Common myeloid progenitor, CD34-positive (primary cell): ENCODE results near the gene KCNB1.

Source experiments
- CTCF ChIA-PET: fragments of 350-600 bp; sonication (Branson Sonifier 250); formaldehyde crosslinking; loops from one replicate; lab custom pipeline; 2021; ENCODE audit warnings: antibody characterized with exemption; lab: Charles Lee
- POLR2A ChIA-PET: fragments of 350-600 bp; sonication (Branson Sonifier 250); formaldehyde crosslinking; loops from one replicate; lab custom pipeline; 2021; ENCODE audit warnings: antibody characterized with exemption; lab: Charles Lee
- DNase-seq, 3 donors: peaks; one replicate each; pipeline versions ENCODE4 v3.0.0 to v3.0.0-alpha.2; 2013
- H3K27ac ChIP-seq, 2 experiments: 1 replicate in 1 of 2; 2 replicates in 1 of 2; pipeline ENCODE4 v1.7.0; 2013; ENCODE audit warnings: inconsistent platforms in 2 of 2, low read length in 2 of 2, mild to moderate bottlenecking in 2 of 2, low read depth in 1 of 2, moderate library complexity in 1 of 2; ENCODE audit not compliant: severe bottlenecking in 2 of 2, insufficient read depth in 1 of 2, poor library complexity in 1 of 2
- H3K27me3 ChIP-seq, 5 experiments: replicated peaks in 2 of 5; 1 replicate in 3 of 5; 2 replicates in 2 of 5; pipeline versions ENCODE4 v1.6.1 to v1.7.0; 2013; ENCODE audit warnings: low read length in 4 of 5, mild to moderate bottlenecking in 2 of 5, moderate library complexity in 2 of 5, inconsistent platforms in 1 of 5; ENCODE audit not compliant: insufficient read depth in 5 of 5, control insufficient read depth in 4 of 5
- H3K36me3 ChIP-seq, 4 experiments: 1 replicate in 2 of 4; 2 replicates in 2 of 4; pipeline versions ENCODE4 v1.6.1 to v1.7.0; 2013; ENCODE audit warnings: low read length in 3 of 4, control low read depth in 1 of 4, mild to moderate bottlenecking in 1 of 4; ENCODE audit not compliant: control insufficient read depth in 4 of 4, insufficient read depth in 4 of 4
- H3K4me1 ChIP-seq, 4 experiments: 1 replicate in 3 of 4; 2 replicates in 1 of 4; pipeline versions ENCODE4 v1.6.1 to v1.7.1; 2013; ENCODE audit warnings: low read length in 3 of 4, mild to moderate bottlenecking in 3 of 4, control low read depth in 1 of 4, inconsistent platforms in 1 of 4, moderate library complexity in 1 of 4; ENCODE audit not compliant: control insufficient read depth in 4 of 4, insufficient read depth in 4 of 4; ENCODE audit errors: control extremely low read depth in 1 of 4
- H3K4me3 ChIP-seq, 7 experiments: 1 replicate in 4 of 7; 2 replicates in 3 of 7; pipeline versions ENCODE4 v1.5.1 to v1.7.0; 2013; ENCODE audit warnings: mild to moderate bottlenecking in 7 of 7, low read length in 6 of 7, moderate library complexity in 6 of 7, inconsistent platforms in 2 of 7, low read depth in 2 of 7, control low read depth in 1 of 7; ENCODE audit not compliant: insufficient read depth in 4 of 7, control insufficient read depth in 1 of 7; ENCODE audit errors: extremely low read depth in 1 of 7
- H3K9me3 ChIP-seq, 5 experiments: 1 replicate in 4 of 5; 2 replicates in 1 of 5; pipeline versions ENCODE4 v1.6.1 to v1.7.1; 2013; ENCODE audit warnings: low read length in 4 of 5, mild to moderate bottlenecking in 2 of 5, inconsistent platforms in 1 of 5, low read depth in 1 of 5, moderate library complexity in 1 of 5; ENCODE audit not compliant: control insufficient read depth in 4 of 5, insufficient read depth in 2 of 5; ENCODE audit errors: control extremely low read depth in 1 of 5
- WGBS: methylation state at CpG from one replicate; pipeline ENCODE4 v1.1.5; 2013; ENCODE audit not compliant: insufficient coverage; 5-methylcytosine and 5-hydroxymethylcytosine counted together

The KCNB1 gene

DNA sequence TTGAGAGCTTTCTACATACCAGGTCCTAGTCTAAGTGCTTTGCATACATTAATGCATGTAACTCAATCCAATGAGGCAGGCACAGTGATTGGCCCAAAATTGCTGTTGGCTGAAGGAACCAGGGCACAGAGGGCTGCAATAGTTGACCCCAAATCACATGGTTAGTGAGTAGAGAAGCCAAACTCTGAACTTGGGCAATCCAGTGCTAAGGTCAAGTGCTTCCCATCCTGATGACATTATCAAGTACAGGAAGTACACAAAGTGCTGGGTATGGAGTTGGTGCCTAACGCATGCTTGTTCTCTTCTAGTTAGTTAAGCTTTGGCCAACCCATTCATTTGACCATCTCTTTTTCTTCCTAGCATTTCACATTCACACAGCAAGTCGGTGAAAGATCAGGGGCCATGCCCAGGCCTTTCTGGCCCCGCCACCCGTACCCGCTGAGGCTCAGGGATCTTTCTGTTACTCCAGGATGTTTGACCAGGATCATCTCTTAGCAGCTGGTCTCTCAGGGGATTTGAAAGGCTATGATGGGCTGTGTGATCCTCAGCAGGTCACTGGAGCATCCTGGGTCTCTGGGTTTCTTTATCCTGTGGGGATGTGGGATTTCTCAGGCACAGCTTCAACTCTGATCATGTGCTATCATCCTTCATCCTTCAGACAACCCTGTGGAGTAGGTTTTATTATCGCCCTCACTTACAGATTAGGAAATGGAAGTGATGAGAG lies 7.0 kb downstream of the KCNB1 start:
- WGBS, result 100% methylated on average over 5 of the region's 6 CpGs
- CTCF ChIA-PET, result interaction anchor here (1.1 to 2.6 kb wide), 2 partner anchors 9 to 40 kb away, joined by 3 to 8 read pairs; no protein-coding TSS in a partner anchor
- H3K27me3 ChIP-seq, result peaks cover 0 to 56% (median 16%) of the 10 kb centered on the region in 5 experiments
- H3K36me3 ChIP-seq, result no peaks in the 10 kb centered on the region
- no peak overlapping the region for H3K4me3 ChIP-seq
- H3K27ac ChIP-seq, result no peak overlapping the region
- H3K4me1 ChIP-seq, result no peaks in the 10 kb centered on the region
- H3K9me3 ChIP-seq, result peaks cover 0 to 2% (median 0%) of the 10 kb centered on the region in 5 experiments
- POLR2A ChIA-PET, result interaction anchor here (0.6 kb wide), 1 partner anchor 18 kb away, joined by 4 read pairs; no protein-coding TSS in a partner anchor
- DNase-seq, result no peak

DNA sequence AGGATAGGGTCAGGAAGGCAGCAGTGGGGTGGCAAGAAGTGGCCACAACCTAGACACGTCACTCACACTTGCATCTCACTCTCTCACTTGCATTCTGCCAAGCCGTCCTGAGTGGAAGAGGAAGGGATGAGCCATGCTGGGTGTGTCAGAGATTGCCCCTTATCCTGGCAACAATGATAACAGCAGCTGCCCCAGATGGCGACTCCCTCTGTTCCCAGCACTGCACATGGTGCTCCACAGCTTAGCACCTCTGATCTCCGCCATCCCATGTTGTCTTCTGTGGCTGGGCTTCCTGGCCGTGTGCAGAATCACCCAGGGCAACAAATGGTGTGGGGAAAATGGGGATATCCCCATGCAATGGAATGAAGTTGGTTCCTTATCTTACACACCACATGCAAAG lies 11.1 kb downstream of the KCNB1 start:
- DNase-seq, result no peak
- no peaks in the 10 kb centered on the region for H3K9me3 ChIP-seq
- H3K4me1 ChIP-seq, result no peaks in the 10 kb centered on the region
- no peak overlapping the region for H3K27ac ChIP-seq
- H3K27me3 ChIP-seq, result peaks cover 0 to 40% (median 13%) of the 10 kb centered on the region in 5 experiments
- ChIA-PET POLR2A (no interaction called here), CTCF (interaction anchor here (1.3 kb wide), 1 partner anchor 19 kb away, joined by 3 read pairs; no protein-coding TSS in a partner anchor)
- H3K4me3 ChIP-seq, result no peak overlapping the region
- no peaks in the 10 kb centered on the region for H3K36me3 ChIP-seq
- WGBS, result 93% methylated on average over 3 of the region's 5 CpGs

DNA sequence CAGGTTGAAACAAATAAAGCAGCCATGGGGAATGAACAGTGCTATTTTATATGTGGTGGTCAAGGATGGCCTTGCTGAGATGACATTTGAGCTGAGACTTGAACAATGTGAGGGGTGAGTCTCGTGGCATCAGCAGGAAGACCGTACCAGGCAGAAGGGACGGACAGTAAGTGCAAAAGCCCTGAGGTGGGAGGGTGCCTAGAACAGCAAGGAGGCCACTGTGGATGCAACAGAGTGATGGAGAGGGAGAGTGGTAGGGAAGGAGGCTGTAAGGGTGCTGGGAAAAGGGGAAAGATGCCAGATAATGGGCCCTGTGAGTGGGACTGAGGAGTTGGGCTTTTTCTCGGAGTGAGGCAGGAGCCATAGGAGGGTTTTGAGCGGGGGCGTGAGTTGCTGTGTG lies 11.5 kb downstream of the KCNB1 start:
- DNase-seq, result no peak
- Histone ChIP-seq H3K27me3 (peaks cover 0 to 38% (median 13%) of the 10 kb centered on the region in 5 experiments), H3K27ac (no peak overlapping the region), H3K36me3 (no peaks in the 10 kb centered on the region), H3K9me3 (no peaks in the 10 kb centered on the region), H3K4me1 (no peaks in the 10 kb centered on the region), H3K4me3 (no peak overlapping the region)
- ChIA-PET POLR2A (no interaction called here), CTCF (interaction anchor here (1.1 to 1.3 kb wide), 2 partner anchors 30 to 38 kb away, joined by 3 read pairs; no protein-coding TSS in a partner anchor)
- 91% methylated on average over 6 of the region's 6 CpGs for WGBS

DNA sequence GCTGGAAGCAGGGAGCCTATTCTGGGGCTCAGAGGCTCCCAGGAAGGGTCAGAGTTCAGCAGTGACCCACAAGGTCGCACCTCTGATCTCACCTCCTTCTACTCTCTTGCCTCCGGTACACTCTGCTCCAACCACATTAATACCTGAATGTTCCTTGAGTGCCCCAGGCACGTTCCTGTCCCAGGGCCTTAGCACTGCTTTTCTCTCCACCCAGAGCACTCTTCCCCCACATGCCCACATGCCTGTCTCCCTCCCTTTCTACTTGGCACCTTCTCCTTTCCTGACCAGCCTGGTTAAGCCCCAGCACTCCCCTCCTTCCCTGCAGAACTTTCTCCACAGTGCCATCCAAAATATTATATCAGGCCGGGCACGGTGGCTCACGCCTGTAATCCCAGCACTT lies 13.4 kb downstream of the KCNB1 start:
- no peak for DNase-seq
- POLR2A ChIA-PET, result interaction anchor here (0.6 kb wide), 1 partner anchor 432 kb away, joined by 3 read pairs; no protein-coding TSS in a partner anchor
- 84% methylated on average over 3 of the region's 6 CpGs for WGBS

DNA sequence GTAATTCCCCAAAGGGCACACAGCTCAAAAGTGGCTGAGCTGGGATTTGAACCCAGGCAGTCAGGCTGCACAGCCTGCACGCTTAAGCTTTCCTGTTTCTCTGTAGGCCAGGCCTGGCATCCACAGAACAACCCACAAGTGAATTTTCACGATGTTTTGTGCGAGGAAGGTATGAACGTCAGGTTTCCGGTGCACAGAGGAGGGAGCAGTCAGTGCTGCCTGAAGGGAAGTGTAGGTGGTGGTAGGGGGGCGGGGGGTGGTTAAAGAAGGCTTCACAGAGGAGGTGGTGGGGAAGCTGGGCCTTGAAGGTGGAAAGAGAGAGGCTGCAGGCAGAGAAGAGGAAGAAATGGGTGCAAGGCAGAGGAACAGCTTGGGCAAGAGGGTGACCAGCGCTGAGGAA lies 14.1 kb downstream of the KCNB1 start:
- Histone ChIP-seq H3K36me3 (no peaks in the 10 kb centered on the region), H3K4me1 (no peaks in the 10 kb centered on the region), H3K4me3 (no peak overlapping the region), H3K27me3 (peaks cover 0 to 23% (median 7%) of the 10 kb centered on the region in 5 experiments), H3K27ac (no peak overlapping the region), H3K9me3 (no peaks in the 10 kb centered on the region)
- POLR2A ChIA-PET, result no interaction called here
- WGBS, result 60% methylated on average over 6 of the region's 7 CpGs
- CTCF ChIA-PET, result no interaction called here
- no peak for DNase-seq

More for the DNA sequence above, 13.4 kb downstream of the KCNB1 start:
- no peaks in the 10 kb centered on the region for H3K4me1 ChIP-seq
- no peaks in the 10 kb centered on the region for H3K9me3 ChIP-seq
- H3K4me3 ChIP-seq, result no peak overlapping the region
- H3K27me3 ChIP-seq, result peaks cover 0 to 23% (median 7%) of the 10 kb centered on the region in 5 experiments
- no peak overlapping the region for H3K27ac ChIP-seq
- CTCF ChIA-PET, result no interaction called here
- H3K36me3 ChIP-seq, result no peaks in the 10 kb centered on the region

DNA sequence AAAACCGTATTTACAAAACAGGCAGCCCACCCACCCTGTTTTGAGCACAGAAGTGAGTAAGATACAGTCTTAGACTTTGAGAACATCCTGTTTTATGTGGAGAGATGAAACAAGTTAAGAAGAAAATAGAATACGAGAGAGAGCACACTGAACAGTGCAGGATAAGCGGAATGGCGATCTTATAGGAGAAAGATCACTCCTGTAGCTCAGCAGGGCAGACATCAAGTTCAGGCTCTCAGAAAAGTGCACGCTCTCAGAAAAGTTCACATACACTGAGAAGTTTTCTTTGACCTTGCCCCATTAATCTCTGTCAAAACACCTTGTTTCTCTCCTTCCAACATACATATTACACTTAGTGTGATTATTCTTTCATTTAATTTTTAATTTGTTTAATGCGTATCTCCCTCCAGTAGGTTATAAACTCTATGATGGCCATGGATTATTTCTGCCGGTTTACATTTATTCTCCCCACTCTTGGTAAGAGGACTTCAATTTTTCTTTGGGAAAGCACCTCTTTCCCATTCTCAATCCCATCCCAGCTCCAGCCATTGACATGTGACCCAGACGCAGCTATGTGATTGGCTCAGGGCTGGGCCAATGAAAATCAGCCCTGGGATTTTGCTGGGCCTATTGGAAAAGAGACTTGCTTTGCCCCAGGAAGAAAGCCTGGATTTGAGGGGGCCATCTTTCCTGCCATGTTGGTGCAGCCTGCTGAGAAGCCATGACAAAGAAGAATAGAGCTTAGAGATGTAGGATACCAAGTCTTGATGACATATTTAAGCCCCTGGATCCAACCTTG lies 16.2 kb downstream of the KCNB1 start:
- no peak overlapping the region for H3K4me3 ChIP-seq
- WGBS, result 94% methylated on average over 6 of the region's 8 CpGs
- CTCF ChIA-PET, result interaction anchor here (0.7 to 0.9 kb wide), 2 partner anchors 79 to 463 kb away, joined by 3 to 6 read pairs; no protein-coding TSS in a partner anchor
- peaks cover 0 to 20% (median 2%) of the 10 kb centered on the region in 5 experiments for H3K27me3 ChIP-seq
- POLR2A ChIA-PET, result no interaction called here
- H3K27ac ChIP-seq, result no peak overlapping the region
- H3K36me3 ChIP-seq, result no peaks in the 10 kb centered on the region
- no peaks in the 10 kb centered on the region for H3K4me1 ChIP-seq
- no peak for DNase-seq
- no peaks in the 10 kb centered on the region for H3K9me3 ChIP-seq
